GM21390 (cell line): Measurements from ENCODE around the gene NT5C.
A peak's percentile ranks its signal among the peaks of the same experiment; 100 is the strongest.

Source experiments
- ATAC-seq: cut with Tn5 transposase; IDR thresholded peaks from one replicate; pipeline ENCODE4 v1.9.1; 2021; ENCODE audit not compliant: unreplicated experiment

Gene NT5C

GRCh38 chr17:75118307-75118706, 13.2 kb downstream of the NT5C start:
- ATAC-seq, result no peak

DNA sequence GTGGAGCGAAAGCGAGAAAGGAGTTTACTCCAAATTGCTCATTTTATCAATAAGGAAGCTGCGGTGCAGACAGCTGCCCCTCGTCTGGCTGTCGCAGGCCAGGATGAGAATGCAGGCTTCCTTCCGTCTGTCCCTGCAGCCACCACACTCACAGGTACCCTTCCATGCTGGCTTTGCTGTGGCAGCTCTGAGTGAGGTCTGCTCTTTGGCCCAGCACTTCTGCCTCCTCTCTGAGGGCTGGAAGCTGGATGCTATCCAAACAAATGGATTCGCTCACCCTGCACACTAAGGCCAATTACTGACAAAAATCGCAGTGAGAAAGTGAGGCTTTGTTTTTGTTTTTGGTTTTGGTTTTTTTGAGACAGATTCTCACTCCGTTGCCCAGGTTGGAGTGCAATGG, 14.8 kb downstream of the NT5C start:
- no peak for ATAC-seq

DNA sequence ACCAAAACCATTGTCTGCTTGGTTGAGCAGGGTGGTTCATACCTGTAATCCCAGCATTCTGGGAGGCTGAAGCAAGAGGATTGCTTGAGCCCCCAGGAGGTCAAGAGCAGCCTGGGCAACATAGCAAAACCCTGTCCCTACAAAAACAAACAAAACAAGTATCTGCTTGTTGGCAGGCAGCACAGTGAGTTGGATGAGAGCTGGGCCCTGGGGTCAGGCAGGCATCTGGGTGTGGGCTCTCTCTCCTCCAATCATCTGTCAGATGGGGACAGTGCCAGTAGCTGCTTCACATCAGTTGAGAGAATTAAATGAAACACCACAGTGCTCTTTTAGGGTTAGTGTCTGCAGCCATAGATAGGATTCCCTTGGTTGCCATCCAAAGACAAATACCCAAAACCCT, 16.0 kb downstream of the NT5C start:
- no peak for ATAC-seq

DNA sequence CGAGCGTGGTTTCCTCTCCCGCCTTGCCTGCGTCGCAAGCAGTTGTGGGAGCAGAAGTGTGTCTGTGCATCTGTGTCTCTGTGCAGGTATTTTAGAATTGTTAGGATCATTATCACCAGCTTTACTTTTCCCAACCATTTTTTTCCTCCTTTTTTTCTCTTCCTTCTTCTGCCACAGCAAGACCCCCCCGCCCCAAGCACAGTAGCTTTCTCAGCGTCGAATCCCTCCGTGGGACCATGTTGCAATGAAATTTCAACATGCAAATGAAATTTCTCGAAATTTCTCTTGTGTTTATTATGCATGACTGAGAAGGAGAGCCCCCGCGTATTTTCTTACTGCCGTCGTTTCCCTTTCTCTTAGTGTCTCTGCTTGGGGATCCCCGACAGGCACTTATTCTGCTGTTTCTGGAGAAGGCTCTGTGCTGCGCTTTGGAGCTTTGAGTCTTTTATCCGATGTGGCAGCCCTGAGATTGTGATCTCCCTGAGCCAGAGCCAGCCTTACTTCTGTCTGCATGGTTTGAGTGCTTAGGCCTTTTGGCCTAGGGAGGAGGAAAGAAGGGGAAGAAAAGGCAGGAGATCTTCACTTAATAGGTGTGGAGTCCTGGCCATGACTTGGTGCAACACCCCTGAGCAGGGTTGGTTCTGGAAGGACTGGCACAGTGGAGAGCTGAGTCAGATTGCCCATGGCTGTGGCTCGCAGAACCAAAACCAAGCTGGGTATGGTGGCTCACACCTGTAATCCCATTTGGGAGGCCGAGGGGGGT, 16.8 kb downstream of the NT5C start:
- no peak for ATAC-seq

DNA sequence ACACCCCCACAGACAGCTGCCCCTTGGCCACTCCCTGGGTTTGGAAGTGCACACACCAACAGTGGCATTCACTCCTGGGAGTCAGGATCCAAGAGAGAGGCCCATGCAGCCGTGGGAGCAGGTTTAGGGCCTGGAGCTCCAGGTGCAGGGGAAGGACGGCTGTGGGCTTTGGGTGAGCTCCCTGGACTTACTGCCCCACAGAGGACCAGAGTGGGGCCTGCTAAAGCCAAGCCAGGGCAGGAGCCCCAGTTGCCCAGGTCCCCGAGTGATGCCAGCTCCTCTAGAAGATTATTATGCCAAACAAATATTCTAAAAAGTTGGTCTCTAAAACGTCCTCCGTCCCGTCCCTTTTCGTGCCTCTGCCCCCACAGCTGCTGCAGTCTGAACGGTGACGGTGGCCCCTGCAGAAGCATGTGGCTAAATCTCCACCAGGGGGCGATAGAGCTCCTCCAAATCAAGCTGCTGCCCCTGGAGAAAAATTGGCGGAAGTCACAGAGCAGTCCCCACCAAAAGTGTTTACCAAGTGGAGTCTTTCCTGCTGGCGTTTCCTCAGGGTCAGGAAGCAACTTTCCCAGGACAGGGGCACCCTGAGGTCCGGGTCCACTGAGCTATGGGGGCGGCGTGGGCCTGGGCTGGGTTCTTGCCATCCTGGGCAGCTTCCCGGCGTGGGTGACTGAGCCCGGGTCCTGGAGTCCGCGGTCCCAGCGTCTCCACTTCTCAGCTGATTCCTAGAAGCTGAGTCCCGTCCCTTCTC, 17.6 kb downstream of the NT5C start:
- ATAC-seq, result no peak

GRCh38 chr17:75111777-75112335, 19.7 kb downstream of the NT5C start:
- no peak for ATAC-seq

DNA sequence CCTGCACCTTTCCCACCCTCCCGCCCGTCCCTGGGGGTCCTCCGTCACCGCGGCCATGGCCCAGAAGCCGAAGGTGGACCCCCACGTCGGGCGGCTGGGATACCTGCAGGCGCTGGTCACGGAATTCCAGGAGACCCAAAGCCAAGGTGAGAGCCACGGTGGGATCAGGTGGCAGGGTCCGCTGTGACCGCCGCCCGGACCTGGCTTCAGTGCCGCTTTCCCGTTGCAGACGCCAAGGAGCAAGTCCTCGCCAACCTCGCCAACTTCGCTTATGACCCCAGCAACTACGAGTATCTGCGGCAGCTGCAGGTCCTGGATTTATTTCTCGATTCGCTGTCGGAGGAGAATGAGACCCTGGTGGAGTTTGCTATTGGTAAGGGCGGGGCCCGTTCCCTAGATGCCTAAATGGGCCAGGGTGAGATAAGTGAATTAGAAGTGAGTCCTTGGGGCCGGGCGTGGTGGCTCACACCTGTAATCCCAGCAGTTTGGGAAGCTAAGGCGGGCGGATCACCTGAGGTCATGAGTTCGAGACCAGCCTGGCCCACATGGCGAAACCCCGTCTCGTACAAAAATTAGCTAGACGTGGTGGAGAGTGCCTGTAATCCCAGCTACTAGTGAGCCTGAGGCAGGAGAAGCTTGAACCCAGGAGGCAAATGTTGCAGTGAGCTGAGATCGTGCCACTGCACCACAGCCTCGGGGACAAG, 21.2 kb downstream of the NT5C start:
- ATAC-seq, result no peak

DNA sequence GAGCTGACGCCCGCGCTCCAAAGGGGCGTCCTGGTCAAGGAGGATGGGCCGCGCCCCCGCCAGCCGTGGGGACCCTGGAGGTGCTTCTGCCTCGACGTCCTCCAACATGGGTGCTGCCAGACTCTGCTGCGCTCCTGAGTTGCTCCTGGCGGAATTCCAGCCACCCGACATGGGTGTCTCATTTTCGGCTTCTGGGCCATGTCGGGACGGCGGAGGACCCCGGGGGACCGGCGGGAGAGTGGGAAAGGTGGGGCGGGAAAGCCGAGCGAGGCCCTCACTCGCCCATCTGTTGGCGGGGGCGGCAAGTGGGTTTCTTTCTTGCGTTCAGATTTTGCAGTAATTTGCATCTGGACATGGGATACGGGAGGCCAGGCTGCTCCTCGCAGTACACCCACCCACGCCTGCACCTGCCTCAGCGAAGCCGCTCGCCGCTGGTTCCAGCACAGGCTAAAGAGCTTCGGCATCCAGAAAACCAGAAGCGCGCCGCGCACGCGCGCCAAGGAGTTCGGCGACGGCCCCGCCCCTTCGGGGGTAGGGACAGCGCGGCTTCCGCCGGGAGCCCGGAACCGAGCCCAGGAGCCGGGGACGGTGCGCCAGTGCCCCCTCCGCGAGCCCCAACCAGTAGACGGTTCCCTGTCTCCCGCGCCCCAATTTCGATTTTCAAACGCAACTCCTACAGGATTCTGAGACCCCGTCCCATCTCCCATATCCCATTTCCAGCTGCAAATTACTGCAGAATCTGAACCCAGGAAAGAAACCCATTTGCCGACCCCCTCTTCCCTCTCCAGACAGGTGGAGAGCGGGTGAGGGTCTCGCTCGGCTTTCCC, 21.9 kb downstream of the NT5C start, which contains the start of gene ARMC7:
Gene ARMC7 (plus strand): TSS at position 563 of the 827 bp plus-strand sequence. CDS start 320 bp downstream, outside the sequence.
- ATAC-seq, result peak; percentile 55

GRCh38 chr17:75109046-75109406, 22.5 kb downstream of the NT5C start:
- no peak for ATAC-seq

DNA sequence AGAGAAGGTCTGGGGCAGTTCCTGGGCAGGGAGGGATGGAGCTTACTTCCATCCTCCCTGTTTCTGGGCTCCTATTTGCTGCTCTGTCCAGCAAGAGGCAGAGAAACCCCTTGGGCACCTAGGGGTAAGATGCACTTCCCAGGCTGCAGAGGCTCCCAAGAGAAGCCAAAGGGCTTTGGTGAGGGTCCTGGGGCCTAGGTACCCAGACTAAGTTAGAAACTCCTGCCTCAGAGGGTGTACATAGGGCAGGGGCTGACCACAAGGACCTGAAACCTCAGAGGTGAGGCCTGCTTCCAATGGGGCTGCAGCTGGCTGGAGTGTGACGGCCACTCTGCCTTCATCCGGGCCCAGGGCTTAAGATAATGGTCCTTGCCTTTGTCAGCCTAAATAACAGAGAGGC, 23.3 kb downstream of the NT5C start:
- no peak for ATAC-seq

GRCh38 chr17:75105126-75106080, 26.1 kb downstream of the NT5C start:
- ATAC-seq, result no peak

DNA sequence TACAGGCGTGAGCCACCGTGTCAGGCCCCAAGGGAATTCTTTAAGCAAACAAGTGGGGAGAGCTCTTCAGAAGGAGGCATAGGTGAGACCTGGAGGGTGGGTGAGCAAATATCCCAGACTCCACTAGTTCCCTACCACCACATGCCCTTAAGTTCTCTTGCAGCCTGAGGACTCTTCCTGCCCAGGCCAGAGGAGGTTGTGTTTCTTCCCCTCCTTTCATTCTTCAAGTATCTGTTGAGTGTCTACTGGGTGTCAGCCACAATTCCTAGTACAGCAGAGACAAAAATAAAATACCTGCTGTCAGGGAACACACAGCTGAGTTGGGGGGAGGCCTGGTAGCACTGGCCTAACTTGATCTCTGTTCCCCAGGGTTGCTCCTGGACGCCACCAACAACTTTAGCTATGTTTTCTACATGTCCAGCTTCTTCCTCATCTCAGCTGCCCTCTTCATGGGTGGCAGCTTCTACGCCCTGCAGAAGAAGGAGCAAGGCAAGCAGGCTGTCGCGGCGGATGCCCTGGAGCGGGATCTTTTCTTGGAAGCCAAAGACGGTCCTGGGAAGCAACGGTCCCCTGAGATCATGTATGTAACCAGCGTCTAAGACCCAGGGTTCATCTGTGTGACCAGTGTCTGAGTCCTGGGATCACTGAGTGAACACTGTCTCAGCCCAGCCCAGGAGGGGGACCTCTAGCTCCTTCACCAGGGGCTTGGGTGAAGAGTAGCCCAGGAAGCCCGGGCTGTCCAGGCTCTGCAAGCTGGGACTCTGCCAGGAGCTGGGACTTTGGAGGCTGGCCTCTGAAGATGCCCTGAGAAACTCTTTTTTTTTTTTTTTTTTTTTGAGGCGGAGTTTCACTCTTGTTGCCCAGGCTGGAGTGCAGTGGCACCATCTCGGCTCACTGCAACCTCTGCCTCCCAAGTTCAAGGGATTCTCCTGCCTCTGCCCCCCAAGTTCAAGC, 27.7 kb downstream of the NT5C start:
- no peak for ATAC-seq

- ATAC-seq, result no peak
Observed at GRCh38 chr17:75102385-75102821, 29.1 kb downstream of the NT5C start.

DNA sequence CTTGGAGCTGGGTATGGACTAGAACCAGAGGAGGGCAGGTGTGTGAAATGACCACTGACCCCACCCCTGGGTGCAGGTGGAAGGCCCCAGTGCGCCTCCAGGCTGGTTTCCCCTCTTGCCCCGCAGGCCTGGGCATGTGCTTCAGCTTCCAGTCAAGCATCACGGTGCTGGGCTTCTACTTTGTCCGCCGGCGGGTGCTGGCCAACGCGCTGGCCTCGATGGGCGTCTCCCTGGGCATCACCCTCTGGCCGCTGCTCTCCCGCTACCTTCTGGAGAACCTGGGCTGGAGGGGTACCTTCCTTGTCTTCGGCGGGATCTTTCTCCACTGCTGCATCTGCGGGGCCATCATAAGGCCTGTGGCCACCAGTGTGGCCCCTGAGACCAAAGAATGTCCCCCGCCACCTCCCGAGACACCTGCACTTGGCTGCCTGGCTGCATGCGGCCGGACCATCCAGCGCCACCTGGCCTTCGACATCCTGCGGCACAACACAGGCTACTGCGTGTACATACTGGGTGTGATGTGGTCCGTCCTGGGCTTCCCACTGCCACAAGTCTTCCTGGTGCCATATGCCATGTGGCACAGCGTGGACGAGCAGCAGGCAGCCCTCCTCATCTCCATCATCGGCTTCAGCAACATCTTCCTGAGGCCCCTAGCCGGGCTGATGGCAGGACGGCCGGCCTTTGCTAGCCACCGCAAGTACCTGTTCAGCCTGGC, 31.5 kb downstream of the NT5C start:
- no peak for ATAC-seq

- ATAC-seq, result no peak
Observed at GRCh38 chr17:75098861-75099260, 32.7 kb downstream of the NT5C start.

DNA sequence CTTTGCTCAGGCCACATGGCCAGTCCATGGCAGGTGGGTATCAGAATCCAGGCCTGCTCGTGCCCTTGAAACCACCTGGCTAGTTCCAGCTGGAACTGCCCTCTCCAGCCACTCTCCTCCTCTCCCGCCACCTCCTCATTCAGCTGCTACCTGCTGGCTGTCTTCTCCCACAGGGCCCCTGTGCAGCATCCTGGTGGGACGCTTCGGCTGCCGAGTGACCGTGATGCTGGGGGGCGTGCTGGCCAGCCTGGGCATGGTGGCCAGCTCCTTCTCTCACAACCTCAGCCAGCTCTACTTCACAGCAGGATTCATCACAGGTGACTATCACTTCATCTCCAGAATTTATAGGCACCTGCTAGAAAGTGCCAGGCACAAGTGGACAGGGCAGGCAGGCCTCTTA, 33.7 kb downstream of the NT5C start:
- no peak for ATAC-seq

DNA sequence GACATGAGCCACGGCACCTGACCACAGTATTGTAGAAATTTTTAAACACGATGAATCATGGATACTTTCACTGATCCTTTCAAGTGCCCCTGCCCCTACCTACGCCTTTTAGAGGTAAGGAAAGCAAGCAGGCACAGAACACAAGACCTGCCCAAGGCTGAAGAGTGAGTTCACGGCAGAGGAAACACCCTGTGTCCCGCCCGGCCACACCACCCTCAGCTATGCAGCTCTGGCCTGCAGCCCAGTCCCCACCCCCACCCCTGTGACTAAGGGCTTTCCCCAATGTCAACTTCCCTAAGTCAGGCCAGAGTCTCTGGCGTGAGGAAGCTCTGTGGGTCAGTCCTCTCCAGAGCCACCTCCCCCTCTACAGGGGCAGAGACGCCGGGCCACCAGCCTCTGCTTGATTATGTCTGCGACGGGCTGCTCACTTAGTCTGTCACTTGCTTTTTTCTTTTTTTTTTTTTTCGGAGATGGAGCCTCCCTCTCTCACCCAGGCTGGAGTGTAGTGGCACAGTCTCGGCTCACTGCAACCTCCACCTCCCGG, 35.4 kb downstream of the NT5C start:
- no peak for ATAC-seq
